Type B pancreatic cell (in vitro differentiated cells): ENCODE results near the gene PFDN2. TPM values are rescaled to one million over a fixed set of nuclear protein-coding genes. Genes with fewer than 3 reads are reported as not detected.

Experiments used
- DNase-seq: peaks from one replicate; pipeline ENCODE4 v3.0.0; 2021; ENCODE audit warnings: mixed read lengths; ENCODE audit not compliant: unreplicated experiment; ENCODE audit errors: extremely low spot score
- H3K27ac Mint-ChIP-seq: 2 replicates; pipeline ENCODE4 v1.8.0; 2021; ENCODE audit warnings: mild to moderate bottlenecking, mixed read lengths
- H3K27me3 Mint-ChIP-seq: 2 replicates; pipeline ENCODE4 v1.8.0; 2021; ENCODE audit warnings: mixed read lengths
- H3K36me3 Mint-ChIP-seq: 2 replicates; pipeline ENCODE4 v1.8.0; 2021; ENCODE audit warnings: mixed read lengths
- H3K4me1 Mint-ChIP-seq: one replicate; pipeline ENCODE4 v1.8.0; 2021; ENCODE audit warnings: mixed read lengths; ENCODE audit not compliant: unreplicated experiment
- H3K4me3 Mint-ChIP-seq: 2 replicates; pipeline ENCODE4 v1.8.0; 2021; ENCODE audit warnings: mild to moderate bottlenecking, mixed read lengths
- H3K9me3 Mint-ChIP-seq: 2 replicates; pipeline ENCODE4 v1.8.0; 2021; ENCODE audit warnings: mixed read lengths
- total RNA-seq: library from RNA; stranded (reverse); gene quantifications from 2 replicates; pipeline ENCODE4 v1.2.1, GENCODE V29; 2021; ENCODE audit warnings: low replicate concordance
- TF ChIP-seq, protein P1 (sequence below): fragments of 200-600 bp; sonication (generic); conservative IDR thresholded peaks from 2 replicates; pipeline ENCODE4 v1.5.0; 2021; ENCODE audit warnings: antibody characterized with exemption, mild to moderate bottlenecking

PFDN2 gene
- total RNA-seq, 1 donor from 2014 or later = 50.9 TPM

DNA sequence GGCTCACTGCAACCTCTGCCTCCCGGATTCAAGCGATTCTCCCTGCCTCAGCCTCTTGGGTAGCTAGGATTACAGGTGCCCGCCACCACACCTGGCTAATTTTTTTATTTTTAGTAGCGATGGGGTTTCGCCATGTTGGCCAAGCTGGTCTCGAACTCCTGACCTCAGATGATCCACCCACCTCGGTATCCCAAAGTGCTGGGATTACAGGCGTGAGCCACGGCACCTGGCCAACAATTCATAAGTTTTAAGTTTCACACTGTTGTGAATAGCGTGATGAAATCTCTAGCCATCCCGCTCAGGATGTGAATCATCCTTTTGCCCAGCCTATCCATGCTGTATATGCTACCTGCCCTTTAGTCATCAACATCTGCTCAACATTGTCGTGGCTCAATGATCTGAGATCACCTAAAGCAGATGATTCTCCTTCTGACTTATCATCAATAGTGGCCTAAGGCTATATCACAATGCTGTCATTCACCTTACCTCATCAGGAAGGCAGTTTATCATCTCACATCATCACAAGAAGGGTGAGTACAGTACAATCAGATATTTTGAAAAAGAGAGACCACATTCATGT lies 2.6 kb downstream of the PFDN2 start:
- peak overlapping the region; percentile 17 for H3K27ac Mint-ChIP-seq
- H3K27me3 Mint-ChIP-seq = no peaks in the 10 kb centered on the region
- peaks cover 39% of the 10 kb centered on the region for H3K4me1 Mint-ChIP-seq
- H3K36me3 Mint-ChIP-seq = peaks cover 12% of the 10 kb centered on the region
- TF ChIP-seq, protein P1, sequence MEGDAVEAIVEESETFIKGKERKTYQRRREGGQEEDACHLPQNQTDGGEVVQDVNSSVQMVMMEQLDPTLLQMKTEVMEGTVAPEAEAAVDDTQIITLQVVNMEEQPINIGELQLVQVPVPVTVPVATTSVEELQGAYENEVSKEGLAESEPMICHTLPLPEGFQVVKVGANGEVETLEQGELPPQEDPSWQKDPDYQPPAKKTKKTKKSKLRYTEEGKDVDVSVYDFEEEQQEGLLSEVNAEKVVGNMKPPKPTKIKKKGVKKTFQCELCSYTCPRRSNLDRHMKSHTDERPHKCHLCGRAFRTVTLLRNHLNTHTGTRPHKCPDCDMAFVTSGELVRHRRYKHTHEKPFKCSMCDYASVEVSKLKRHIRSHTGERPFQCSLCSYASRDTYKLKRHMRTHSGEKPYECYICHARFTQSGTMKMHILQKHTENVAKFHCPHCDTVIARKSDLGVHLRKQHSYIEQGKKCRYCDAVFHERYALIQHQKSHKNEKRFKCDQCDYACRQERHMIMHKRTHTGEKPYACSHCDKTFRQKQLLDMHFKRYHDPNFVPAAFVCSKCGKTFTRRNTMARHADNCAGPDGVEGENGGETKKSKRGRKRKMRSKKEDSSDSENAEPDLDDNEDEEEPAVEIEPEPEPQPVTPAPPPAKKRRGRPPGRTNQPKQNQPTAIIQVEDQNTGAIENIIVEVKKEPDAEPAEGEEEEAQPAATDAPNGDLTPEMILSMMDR = no peak
- peak overlapping the region; percentile 65 for H3K4me3 Mint-ChIP-seq
- no peaks in the 10 kb centered on the region for H3K9me3 Mint-ChIP-seq
- DNase-seq = no peak

DNA sequence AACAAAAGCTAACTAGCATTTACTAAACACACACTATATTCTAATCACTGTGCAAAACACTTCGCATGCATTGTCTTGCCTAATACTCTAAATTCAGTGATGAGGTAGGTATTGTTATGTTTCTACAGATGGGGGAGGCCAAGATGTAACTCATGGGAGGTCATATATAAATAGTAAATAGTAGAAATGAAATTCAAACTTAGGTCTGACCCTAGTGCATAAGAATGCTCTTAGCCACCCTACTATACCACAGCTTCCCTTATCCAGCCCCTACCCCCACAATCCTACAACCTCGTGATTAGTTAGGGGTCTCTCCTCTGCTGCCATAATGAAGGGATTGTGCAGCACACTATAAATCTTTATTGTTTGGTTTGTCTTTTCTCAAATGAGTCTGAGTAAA lies 3.3 kb downstream of the PFDN2 start:
- no peak for DNase-seq
- TF ChIP-seq, protein P1 = no peak
- Mint-ChIP-seq H3K4me3 (no peak overlapping the region), H3K27ac (no peak overlapping the region), H3K36me3 (peaks cover 9% of the 10 kb centered on the region), H3K9me3 (no peaks in the 10 kb centered on the region), H3K27me3 (no peaks in the 10 kb centered on the region), H3K4me1 (peaks cover 32% of the 10 kb centered on the region)

DNA sequence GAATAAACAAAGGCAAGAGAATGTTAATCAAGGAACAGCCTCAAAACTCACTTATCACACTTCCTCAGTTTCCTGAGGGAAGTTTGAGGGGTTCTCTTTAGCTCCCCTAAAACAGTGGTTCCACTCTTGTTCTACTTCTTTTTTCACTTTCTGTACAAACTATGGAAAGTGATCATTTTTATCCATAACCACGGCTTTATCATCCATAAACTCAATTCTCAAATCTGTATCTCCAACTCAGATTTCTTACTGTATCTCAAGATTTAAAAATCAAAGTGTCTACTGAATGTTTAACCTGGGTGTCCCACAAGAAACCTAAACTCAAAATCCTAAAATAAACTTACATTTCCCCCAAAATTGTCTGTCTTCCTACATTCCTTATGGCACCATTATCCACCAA lies 3.9 kb downstream of the PFDN2 start:
- no peak overlapping the region for H3K4me3 Mint-ChIP-seq
- H3K27me3 Mint-ChIP-seq = no peaks in the 10 kb centered on the region
- H3K36me3 Mint-ChIP-seq = peaks cover 7% of the 10 kb centered on the region
- H3K27ac Mint-ChIP-seq = no peak overlapping the region
- no peaks in the 10 kb centered on the region for H3K9me3 Mint-ChIP-seq
- DNase-seq = no peak
- TF ChIP-seq, protein P1 = no peak
- H3K4me1 Mint-ChIP-seq = peaks cover 26% of the 10 kb centered on the region

DNA sequence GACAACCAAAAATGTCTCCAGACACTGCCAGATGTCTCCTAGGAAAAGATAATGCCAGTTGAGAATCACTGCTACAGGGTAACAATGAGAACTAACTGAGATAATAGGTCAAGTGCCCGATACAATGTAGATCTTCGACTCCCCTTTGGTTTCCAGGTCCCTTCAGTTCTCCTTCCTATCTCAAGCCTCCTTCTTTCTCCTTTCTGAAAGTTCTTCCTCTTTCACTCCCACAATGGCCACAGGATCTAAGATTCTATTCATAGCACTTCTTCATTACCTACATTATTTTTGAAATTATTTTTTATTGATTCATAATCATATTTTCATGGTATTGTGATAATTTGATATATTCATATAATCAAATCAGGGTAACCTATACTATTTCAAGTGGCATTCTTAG lies 6.3 kb downstream of the PFDN2 start:
- Mint-ChIP-seq H3K36me3 (peaks cover 8% of the 10 kb centered on the region), H3K27ac (no peak overlapping the region), H3K9me3 (no peaks in the 10 kb centered on the region), H3K4me1 (peaks cover 19% of the 10 kb centered on the region), H3K4me3 (no peak overlapping the region), H3K27me3 (no peaks in the 10 kb centered on the region)
- TF ChIP-seq, protein P1 = no peak
- no peak for DNase-seq

DNA sequence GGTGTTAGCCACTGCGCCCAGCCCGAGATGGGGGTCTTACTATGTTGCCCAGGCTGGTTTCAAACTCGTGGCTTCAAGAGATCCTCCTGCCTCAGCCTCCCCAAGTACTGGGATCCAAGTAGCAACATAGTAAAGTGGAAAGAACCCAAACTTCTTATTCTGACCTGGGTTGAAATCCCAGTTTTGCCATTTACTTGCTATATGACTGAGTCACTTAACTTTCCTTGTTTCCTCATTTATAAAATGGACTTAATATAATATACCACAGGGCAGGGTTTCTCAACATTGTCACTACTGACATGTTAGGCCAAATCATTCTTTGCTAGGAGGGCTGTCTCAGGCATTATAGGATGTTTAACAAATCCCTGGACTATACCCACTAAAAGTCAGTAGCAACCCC lies 6.7 kb downstream of the PFDN2 start:
- no peak for DNase-seq
- Mint-ChIP-seq H3K27me3 (no peaks in the 10 kb centered on the region), H3K4me3 (no peak overlapping the region), H3K36me3 (peaks cover 12% of the 10 kb centered on the region), H3K9me3 (no peaks in the 10 kb centered on the region), H3K4me1 (peaks cover 16% of the 10 kb centered on the region), H3K27ac (no peak overlapping the region)
- TF ChIP-seq, protein P1 = no peak

DNA sequence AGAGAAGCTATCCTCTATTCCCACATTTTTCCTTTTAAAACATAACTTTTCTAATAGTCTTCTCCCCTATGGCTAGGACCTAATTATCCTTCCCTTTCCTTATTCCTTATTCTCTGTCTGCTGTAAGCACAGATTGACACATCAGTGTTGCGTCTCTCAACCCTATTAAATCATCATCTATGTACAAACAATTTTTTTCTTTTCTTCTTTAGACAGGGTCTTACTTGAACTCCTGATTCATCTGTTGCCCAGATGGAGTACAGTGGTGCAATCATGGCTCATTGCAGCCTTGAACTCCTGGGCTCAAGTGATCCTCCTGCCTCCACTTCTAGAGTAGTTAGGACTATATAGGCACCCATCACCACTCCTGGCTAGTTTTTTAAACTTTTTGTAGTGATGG lies 11.4 kb downstream of the PFDN2 start:
- peaks cover 13% of the 10 kb centered on the region for H3K36me3 Mint-ChIP-seq
- no peaks in the 10 kb centered on the region for H3K4me1 Mint-ChIP-seq
- DNase-seq = no peak
- H3K4me3 Mint-ChIP-seq = no peak overlapping the region
- TF ChIP-seq, protein P1 = no peak
- H3K27me3 Mint-ChIP-seq = no peaks in the 10 kb centered on the region
- H3K9me3 Mint-ChIP-seq = no peaks in the 10 kb centered on the region
- no peak overlapping the region for H3K27ac Mint-ChIP-seq
